Measurements from ENCODE around the gene ITIH2. TPM values are rescaled to one million over a fixed set of nuclear protein-coding genes. Genes with fewer than 3 reads are reported as not detected.
"Not testable (repeated sequence)": the region's sequence is repeated elsewhere in the genome, so short reads cannot be mapped to it uniquely, and the experiment has no call there.

Gene ITIH2
- total and polyA plus RNA-seq, 2 of the 8 experiments (the other 6 are each of a cell fraction or from before 2014, with no cell fraction given): not detected

DNA sequence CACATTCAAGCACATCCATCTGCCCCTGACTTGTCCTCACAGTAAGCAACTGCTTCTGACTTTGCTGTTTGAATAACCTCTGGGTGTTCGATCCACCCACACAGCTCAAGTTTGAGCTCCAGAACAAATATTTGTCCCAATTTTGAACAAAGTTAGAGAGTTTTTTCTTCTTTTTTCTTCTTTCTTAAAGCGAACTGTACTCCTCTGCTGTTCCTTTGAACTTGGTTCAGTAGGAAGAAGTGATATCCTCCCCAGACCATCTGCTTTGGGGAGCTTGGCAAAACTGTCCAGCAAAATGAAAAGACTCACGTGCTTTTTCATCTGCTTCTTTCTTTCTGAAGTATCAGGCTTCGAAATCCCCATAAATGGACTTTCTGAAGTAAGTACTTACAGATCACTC is at the start of gene ITIH2 (continued):
- TF ChIP-seq, protein P1, sequence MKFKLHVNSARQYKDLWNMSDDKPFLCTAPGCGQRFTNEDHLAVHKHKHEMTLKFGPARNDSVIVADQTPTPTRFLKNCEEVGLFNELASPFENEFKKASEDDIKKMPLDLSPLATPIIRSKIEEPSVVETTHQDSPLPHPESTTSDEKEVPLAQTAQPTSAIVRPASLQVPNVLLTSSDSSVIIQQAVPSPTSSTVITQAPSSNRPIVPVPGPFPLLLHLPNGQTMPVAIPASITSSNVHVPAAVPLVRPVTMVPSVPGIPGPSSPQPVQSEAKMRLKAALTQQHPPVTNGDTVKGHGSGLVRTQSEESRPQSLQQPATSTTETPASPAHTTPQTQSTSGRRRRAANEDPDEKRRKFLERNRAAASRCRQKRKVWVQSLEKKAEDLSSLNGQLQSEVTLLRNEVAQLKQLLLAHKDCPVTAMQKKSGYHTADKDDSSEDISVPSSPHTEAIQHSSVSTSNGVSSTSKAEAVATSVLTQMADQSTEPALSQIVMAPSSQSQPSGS (IDR thresholded peaks at IDR 0.05; ENCODE audit: low read length): no peak
- no peak for TF ChIP-seq BRCA1 (IDR thresholded peaks at IDR 0.05; ENCODE audit: low read depth, low read length)

DNA sequence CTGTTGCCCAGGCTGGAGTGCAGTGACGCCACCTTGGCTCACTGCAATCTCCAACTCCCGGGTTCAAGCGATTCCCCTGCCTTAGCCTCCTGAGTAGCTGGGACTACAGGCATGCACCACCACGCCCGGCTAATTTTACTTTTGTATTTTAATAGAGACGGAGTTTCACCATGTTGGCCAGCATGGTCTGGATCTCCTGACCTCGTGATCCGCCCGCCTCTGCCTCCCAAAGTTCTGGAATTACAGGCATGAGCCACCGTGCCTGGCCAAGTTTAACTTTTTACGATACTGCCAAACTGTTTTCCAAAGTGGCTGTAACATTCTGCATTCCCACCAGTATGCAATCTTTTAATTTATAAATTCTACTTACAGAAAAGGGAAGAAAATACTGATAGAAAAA is 46.0 kb upstream of the ITIH2 start:
- H3K56ac ChIP-seq (replicated peaks; ENCODE audit: insufficient read length, low read depth, low read length); FAIRE-seq; H2AFZ ChIP-seq (ENCODE audit: low read length); H3K23ac ChIP-seq (ENCODE audit: insufficient read length); H4K91ac ChIP-seq (replicated peaks; ENCODE audit: insufficient read length, low read length); H3K9ac ChIP-seq (replicated peaks in 1 of 4; ENCODE audit: extremely low read depth in 1 of 4, low read depth in 3 of 4, low read length in 3 of 4); H2BK5ac ChIP-seq (ENCODE audit: low read depth, low read length); H3K23me2 ChIP-seq (ENCODE audit: low read depth, low read length); H4K5ac ChIP-seq (ENCODE audit: insufficient read length, low read depth, low read length); H2BK15ac ChIP-seq (ENCODE audit: low read length); H2BK12ac ChIP-seq (ENCODE audit: low read depth, low read length); H4K20me1 ChIP-seq (replicated peaks in 1 of 2; ENCODE audit: control insufficient read depth in 1 of 2, insufficient read depth in 2 of 2, low read length in 2 of 2); H3K9me3 ChIP-seq (ENCODE audit: insufficient read depth in 2 of 2, low read depth in 1 of 2, low read length in 1 of 2); H2AK5ac ChIP-seq (ENCODE audit: low read depth, low read length); H3K4me2 ChIP-seq (ENCODE audit: insufficient read depth in 1 of 2, low read depth in 2 of 2, low read length in 2 of 2); H3K79me2 ChIP-seq (ENCODE audit: control insufficient read depth in 1 of 2, insufficient read depth in 2 of 2, low read length in 2 of 2); POLR2A ChIA-PET (ENCODE audit: partially characterized antibody); H3K36me3 ChIP-seq (ENCODE audit: control insufficient read depth in 2 of 4, insufficient read depth in 4 of 4, low read length in 3 of 4); H3K18ac ChIP-seq (ENCODE audit: extremely low read depth, low read length); H3K14ac ChIP-seq (ENCODE audit: insufficient read length); H3K4ac ChIP-seq (replicated peaks; ENCODE audit: insufficient read length, low read depth, low read length); H3K79me1 ChIP-seq (ENCODE audit: low read depth, low read length); H3K27ac ChIP-seq (ENCODE audit: low read depth, low read length); H3K4me1 ChIP-seq (replicated peaks in 1 of 4; ENCODE audit: control insufficient read depth in 3 of 4, insufficient read depth in 4 of 4, low read length in 3 of 4); H2BK20ac ChIP-seq (ENCODE audit: low read length); H2BK120ac ChIP-seq (replicated peaks; ENCODE audit: low read depth, low read length); DNase-seq (ENCODE audit: low read depth in 1 of 2, low spot score in 2 of 2); H3K27me3 ChIP-seq (replicated peaks in 1 of 4; ENCODE audit: control insufficient read depth in 3 of 4, extremely low read depth in 1 of 4, insufficient read depth in 3 of 4, low read length in 3 of 4); H4K8ac ChIP-seq (ENCODE audit: extremely low read depth, insufficient read depth, low read length); H3K4me3 ChIP-seq (ENCODE audit: extremely low read depth in 1 of 4, insufficient read depth in 2 of 4, low read depth in 3 of 4, low read length in 4 of 4): not testable (repeated sequence)
- CTCF ChIA-PET (ENCODE audit: partially characterized antibody): interaction anchor here (0.7 kb wide), 1 partner anchor 131 kb away, joined by 3 read pairs; no protein-coding TSS in a partner anchor
- 92% methylated on average over 9 of the region's 11 CpGs; no CpG with 5 or more reads in 1 of the 2 experiments for WGBS, 2 experiments (ENCODE audit: extremely low coverage in 1 of 2, insufficient coverage in 1 of 2, insufficient read length in 1 of 2, insufficient replicate concordance in 2 of 2, low coverage in 1 of 2, low lambda C conversion rate in 2 of 2, missing lambda C conversion rate in 1 of 2)

Data from H1 (cell line).